ENCODE results near the gene TPGS2. TPM values are rescaled to one million over a fixed set of nuclear protein-coding genes. Genes with fewer than 3 reads are reported as not detected.

TPGS2 gene
- total and polyA plus RNA-seq, 2 of the 8 experiments (the other 6 are each of a cell fraction or from before 2014, with no cell fraction given): 151 to 273 TPM

GRCh38 chr18:36830158-36830495 lies 1.3 kb upstream of the TPGS2 start:
- Histone ChIP-seq H3K27ac (ENCODE audit: low read depth, low read length) (no peak overlapping the region), H2BK12ac (ENCODE audit: low read depth, low read length) (0 out of 2 replicates have a peak overlapping the region, but pooled peaks have one; percentile 2), H2BK5ac (ENCODE audit: low read depth, low read length) (no peak overlapping the region), H3K56ac (replicated peaks; ENCODE audit: insufficient read length, low read depth, low read length) (no peak overlapping the region), H3K18ac (ENCODE audit: extremely low read depth, low read length) (no peak overlapping the region), H4K20me1 (replicated peaks in 1 of 2; ENCODE audit: control insufficient read depth in 1 of 2, insufficient read depth in 2 of 2, low read length in 2 of 2) (no peaks in the 10 kb centered on the region), H3K9ac (replicated peaks in 1 of 4; ENCODE audit: extremely low read depth in 1 of 4, low read depth in 3 of 4, low read length in 3 of 4) (no peak overlapping the region), H3K23me2 (ENCODE audit: low read depth, low read length) (peaks cover 7% of the 10 kb centered on the region), H3K9me3 (ENCODE audit: insufficient read depth in 2 of 2, low read depth in 1 of 2, low read length in 1 of 2) (no peaks in the 10 kb centered on the region), H3K4me3 (ENCODE audit: extremely low read depth in 1 of 4, insufficient read depth in 2 of 4, low read depth in 3 of 4, low read length in 4 of 4) (peak overlapping the region in 1 of 4 experiments; percentile 92; a peak in 3 of 8 replicates), H3K36me3 (ENCODE audit: control insufficient read depth in 2 of 4, insufficient read depth in 4 of 4, low read length in 3 of 4) (no peaks in the 10 kb centered on the region), H4K5ac (ENCODE audit: insufficient read length, low read depth, low read length) (no peak overlapping the region), H2AFZ (ENCODE audit: low read length) (peak overlapping the region; percentile 88; the same call in 1 of the 2 replicates), H3K14ac (ENCODE audit: insufficient read length) (no peak overlapping the region), H2BK20ac (ENCODE audit: low read length) (no peak overlapping the region), H3K79me2 (ENCODE audit: control insufficient read depth in 1 of 2, insufficient read depth in 2 of 2, low read length in 2 of 2) (peaks cover 0 to 12% of the 10 kb centered on the region in 2 experiments; a peak in 3 of 4 replicates), H3K4me1 (replicated peaks in 1 of 4; ENCODE audit: control insufficient read depth in 3 of 4, insufficient read depth in 4 of 4, low read length in 3 of 4) (peaks cover 0 to 5% (median 2%) of the 10 kb centered on the region in 4 experiments; a peak in 1 of 7 replicates), H3K27me3 (replicated peaks in 1 of 4; ENCODE audit: control insufficient read depth in 3 of 4, extremely low read depth in 1 of 4, insufficient read depth in 3 of 4, low read length in 3 of 4) (no peaks in the 10 kb centered on the region), H3K4me2 (ENCODE audit: insufficient read depth in 1 of 2, low read depth in 2 of 2, low read length in 2 of 2) (peak overlapping the region; percentile 71 to 95), H3K79me1 (ENCODE audit: low read depth, low read length) (no peaks in the 10 kb centered on the region; the same call in 1 of the 2 replicates), H3K23ac (ENCODE audit: insufficient read length) (no peak overlapping the region), H2BK15ac (ENCODE audit: low read length) (no peak overlapping the region), H4K8ac (ENCODE audit: extremely low read depth, insufficient read depth, low read length) (no peak overlapping the region), H2BK120ac (replicated peaks; ENCODE audit: low read depth, low read length) (no peak overlapping the region), H3K4ac (replicated peaks; ENCODE audit: insufficient read length, low read depth, low read length) (no peak overlapping the region), H4K91ac (replicated peaks; ENCODE audit: insufficient read length, low read length) (no peak overlapping the region), H2AK5ac (ENCODE audit: low read depth, low read length) (no peak overlapping the region)
- no peak for FAIRE-seq
- ChIA-PET CTCF (ENCODE audit: partially characterized antibody) (interaction anchor here (1.1 to 2.6 kb wide), 6 partner anchors 9 to 77 kb away, joined by 3 to 14 read pairs (median 4); no protein-coding TSS in a partner anchor), POLR2A (ENCODE audit: partially characterized antibody) (interaction anchor here (0.6 kb wide), 1 partner anchor 15 kb away, joined by 3 read pairs; no protein-coding TSS in a partner anchor)
- 83% methylated on average over 1 of the region's 1 CpG; no CpG with 5 or more reads in 1 of the 2 experiments for WGBS, 2 experiments (ENCODE audit: extremely low coverage in 1 of 2, insufficient coverage in 1 of 2, insufficient read length in 1 of 2, insufficient replicate concordance in 2 of 2, low coverage in 1 of 2, low lambda C conversion rate in 2 of 2, missing lambda C conversion rate in 1 of 2)
- TF ChIP-seq HDAC2 (IDR thresholded peaks at IDR 0.05; ENCODE audit: borderline replicate concordance in 1 of 2, low read depth in 2 of 2, low read length in 2 of 2): no peak
- DNase-seq (ENCODE audit: low read depth in 1 of 2, low spot score in 2 of 2): no peak

Measured in H1 (cell line).